Esophagus squamous epithelium (tissue), 5 donors: ENCODE results near the gene CSTPP1. TPM values are rescaled to one million over a fixed set of nuclear protein-coding genes. Genes with fewer than 3 reads are reported as not detected.
"Not testable (repeated sequence)": the region's sequence is repeated elsewhere in the genome, so short reads cannot be mapped to it uniquely, and the experiment has no call there.

Source experiments
- DNase-seq: peaks from one replicate; lab custom pipeline; 2025; lab: John Stamatoyannopoulos, UW
- H3K27ac ChIP-seq, 4 donors: fragments of 200-600 bp; sonication (generic); one replicate each; pipeline ENCODE4 v1.5.1; 2016 to 2019; ENCODE audit warnings: mild to moderate bottlenecking in 1 of 4
- H3K27me3 ChIP-seq, 4 donors: fragments of 200-600 bp; sonication (generic); 1 replicate in 3 of 4; 2 replicates in 1 of 4; pipeline versions ENCODE4 v1.5.1 to v1.6.0; 2017 to 2021; ENCODE audit warnings: antibody characterized with exemption in 1 of 4
- H3K36me3 ChIP-seq, 3 donors: fragments of 200-600 bp; sonication (generic); one replicate each; pipeline ENCODE4 v1.5.1; 2016 to 2019
- H3K4me1 ChIP-seq, 3 donors: fragments of 200-600 bp; sonication (generic); one replicate each; pipeline ENCODE4 v1.5.1; 2017 to 2019
- H3K4me3 ChIP-seq, 4 donors: fragments of 200-600 bp; sonication (generic); 1 replicate in 3 of 4; 2 replicates in 1 of 4; pipeline ENCODE4 v1.5.1; 2016 to 2019; ENCODE audit warnings: mild to moderate bottlenecking in 2 of 4, moderate library complexity in 1 of 4
- H3K9me3 ChIP-seq, 3 donors: fragments of 200-600 bp; sonication (generic); one replicate each; pipeline ENCODE4 v1.5.1; 2016 to 2019
- CTCF ChIP-seq, 6 experiments: fragments of 450-650 bp in 4 of 6; fragments of 200-600 bp in 2 of 6; sonication (generic) in 2 of 6; IDR thresholded peaks; one replicate each; pipeline ENCODE4 v1.5.1; 2016 to 2019; ENCODE audit warnings: antibody characterized with exemption in 6 of 6, mild to moderate bottlenecking in 4 of 6, moderate library complexity in 4 of 6
- POLR2A ChIP-seq, 4 donors: fragments of 450-650 bp; IDR thresholded peaks; one replicate each; pipeline ENCODE4 v1.6.1; 2017; ENCODE audit warnings: antibody characterized with exemption in 4 of 4, mild to moderate bottlenecking in 4 of 4, moderate library complexity in 3 of 4
- WGBS, 2 donors: methylation state at CpG; one replicate each; pipeline ENCODE4 v1.1.5; 2018; 5-methylcytosine and 5-hydroxymethylcytosine counted together
- intact Hi-C: fragments of 100-400 bp; cut with DNase I; formaldehyde crosslinking; loops from one replicate; pipeline ENCODE4 v1.15.0; 2022
- total RNA-seq, 4 donors: library from RNA; depleted of rRNA; stranded (reverse); fragments of >200 nt; gene quantifications; one replicate each; pipeline ENCODE4 v1.1.0, GENCODE V29; 2016
- donor health status: DM: yes; HTN: yes; CAD: no.

The CSTPP1 gene
- total RNA-seq, 4 donors from 2014 or later = 9.4 to 19.6 (median 16.4) TPM

- H3K4me1 ChIP-seq = peaks cover 27 to 67% (median 30%) of the 10 kb centered on the region in 3 donors
- TF ChIP-seq CTCF (IDR thresholded peaks at IDR 0.05) = no peak
- peak in 1 of 4 donors; percentile 51 for TF ChIP-seq POLR2A (IDR thresholded peaks at IDR 0.05)
- WGBS, 2 donors = 0 to 1% methylated on average over 24 to 31 of the region's 63 CpGs
- peak overlapping the region; percentile 74 to 94 (median 78) for H3K4me3 ChIP-seq
- H3K36me3 ChIP-seq = peaks cover 0 to 17% (median 0%) of the 10 kb centered on the region in 3 donors
- intact Hi-C loops = no loop called here
- peak overlapping the region; percentile 92 to 98 (median 98) for H3K27ac ChIP-seq
- peaks cover 0 to 17% (median 0%) of the 10 kb centered on the region in 4 donors for H3K27me3 ChIP-seq
- DNase-seq = no peak
- no peaks in the 10 kb centered on the region for H3K9me3 ChIP-seq
Measured at GRCh38 chr11:47186700-47187695, 250.4 kb downstream of the CSTPP1 start.

GRCh38 chr11:47187723-47188122 lies 251.2 kb downstream of the CSTPP1 start:
- H3K4me1 ChIP-seq = peaks cover 27 to 65% (median 30%) of the 10 kb centered on the region in 3 donors
- DNase-seq = no peak

GRCh38 chr11:47188259-47188658 lies 251.7 kb downstream of the CSTPP1 start:
- Histone ChIP-seq H3K27me3 (peaks cover 0 to 17% (median 0%) of the 10 kb centered on the region in 4 donors), H3K27ac (peak overlapping the region in 2 of 4 donors; percentile 98), H3K36me3 (peaks cover 0 to 4% (median 0%) of the 10 kb centered on the region in 3 donors), H3K4me1 (peaks cover 28 to 62% (median 30%) of the 10 kb centered on the region in 3 donors), H3K9me3 (no peaks in the 10 kb centered on the region), H3K4me3 (no peak overlapping the region)
- WGBS, 2 donors = 100% methylated on average over 1 of the region's 1 CpG
- DNase-seq = no peak
- TF ChIP-seq POLR2A (IDR thresholded peaks at IDR 0.05) (no peak), CTCF (IDR thresholded peaks at IDR 0.05) (no peak)
- intact Hi-C loops = no loop called here

More at GRCh38 chr11:47187723-47188122, 251.2 kb downstream of the CSTPP1 start:
- Histone ChIP-seq H3K4me3 (peak overlapping the region; percentile 74 to 94 (median 78)), H3K36me3 (peaks cover 0 to 9% (median 0%) of the 10 kb centered on the region in 3 donors), H3K9me3 (no peaks in the 10 kb centered on the region), H3K27me3 (peaks cover 0 to 17% (median 0%) of the 10 kb centered on the region in 4 donors), H3K27ac (peak overlapping the region; percentile 92 to 98 (median 98))
- TF ChIP-seq POLR2A (IDR thresholded peaks at IDR 0.05) (no peak), CTCF (IDR thresholded peaks at IDR 0.05) (no peak)
- intact Hi-C loops = no loop called here
- 26 to 33% methylated on average over 5 of the region's 5 CpGs for WGBS, 2 donors

- Histone ChIP-seq H3K9me3 (no peaks in the 10 kb centered on the region), H3K27ac (peak overlapping the region in 2 of 4 donors; percentile 21 to 51), H3K27me3 (peaks cover 0 to 17% (median 0%) of the 10 kb centered on the region in 4 donors), H3K4me1 (peaks cover 29 to 62% (median 30%) of the 10 kb centered on the region in 3 donors), H3K36me3 (no peaks in the 10 kb centered on the region), H3K4me3 (no peak overlapping the region)
- 60 to 61% methylated on average over 11 of the region's 11 CpGs for WGBS, 2 donors
- DNase-seq = no peak
- TF ChIP-seq POLR2A (IDR thresholded peaks at IDR 0.05) = no peak
- TF ChIP-seq CTCF (IDR thresholded peaks at IDR 0.05) = no peak
- intact Hi-C loops = no loop called here
Measured at GRCh38 chr11:47189100-47189834, 252.7 kb downstream of the CSTPP1 start.

- H3K27ac ChIP-seq, intact Hi-C loops, H3K9me3 ChIP-seq, H3K36me3 ChIP-seq, H3K4me3 ChIP-seq, DNase-seq, H3K27me3 ChIP-seq: not testable (repeated sequence)
- peaks cover 13 to 62% (median 19%) of the 10 kb centered on the region in 3 donors for H3K4me1 ChIP-seq
- WGBS, 2 donors = 66 to 71% methylated on average over 10 of the region's 10 CpGs
Measured at GRCh38 chr11:47191137-47191536, 254.6 kb downstream of the CSTPP1 start.
